ENCODE results near the gene SLCO1B3. TPM values are rescaled to one million over a fixed set of nuclear protein-coding genes. Genes with fewer than 3 reads are reported as not detected.
A peak's percentile ranks its signal among the peaks of the same experiment; 100 is the strongest.

Gene SLCO1B3
- total RNA-seq, 6 experiments from 2014 or later = 21.3 to 245 (median 65.4) TPM

DNA sequence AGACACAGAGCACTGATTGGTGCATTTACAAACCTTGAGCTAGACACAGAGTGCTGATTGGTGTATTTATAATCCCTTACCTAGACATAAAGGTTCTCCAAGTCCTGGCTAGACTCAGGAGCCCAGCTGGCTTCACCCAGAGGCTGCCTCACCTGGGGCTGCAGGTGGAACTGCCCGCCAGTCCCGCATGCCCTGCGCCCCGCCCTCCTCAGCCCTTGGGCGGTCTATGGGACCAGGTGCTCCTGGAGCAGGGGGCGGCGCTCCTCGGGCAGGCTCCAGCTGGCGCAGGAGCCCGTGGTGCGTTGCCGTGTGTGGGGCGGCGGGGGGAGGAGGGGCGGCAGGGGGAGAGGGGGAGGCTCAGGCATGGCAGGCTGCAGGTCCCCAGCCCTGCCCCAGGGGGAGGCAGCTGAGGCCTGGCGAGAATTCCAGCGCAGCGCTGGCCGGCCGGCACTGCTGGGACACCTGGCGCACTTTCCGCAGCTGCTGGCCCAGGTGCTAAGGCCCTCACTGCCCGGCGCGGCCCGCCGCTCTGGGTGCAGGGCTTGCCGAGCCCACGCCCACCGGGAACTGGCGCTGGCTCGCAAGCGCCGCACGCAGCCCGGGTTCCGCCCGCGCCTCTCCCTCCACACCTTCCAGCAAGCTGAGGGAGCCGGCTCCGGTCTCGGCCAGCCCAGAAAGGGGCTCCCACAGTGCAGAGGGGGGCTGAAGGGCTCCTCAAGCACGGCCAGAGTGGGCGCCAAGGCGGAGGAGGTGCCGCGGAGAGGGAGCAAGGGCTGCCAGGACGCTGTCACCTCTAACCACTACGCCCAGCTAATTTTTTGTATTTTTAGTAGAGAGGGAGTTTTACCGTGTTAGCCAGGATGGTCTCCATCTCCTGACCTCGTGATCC lies 3.1 kb upstream of the SLCO1B3 start:
- intact Hi-C loops (cut with DNase I) = no loop called here
- 91% methylated on average over 11 of the region's 51 CpGs for WGBS (ENCODE audit: insufficient coverage, low coverage, low lambda C conversion rate, missing lambda C conversion rate)
- no peak for DNase-seq
- no peak for ATAC-seq
- H3K9me3 ChIP-seq = no peaks in the 10 kb centered on the region
- H3K27me3 ChIP-seq = no peaks in the 10 kb centered on the region
- TF ChIP-seq POLR2A (IDR thresholded peaks at IDR 0.05) (no peak), CTCF (IDR thresholded peaks at IDR 0.05) (no peak)
- peaks cover 0 to 20% (median 2%) of the 10 kb centered on the region in 4 donors for H3K4me1 ChIP-seq
- no peak overlapping the region for H3K4me3 ChIP-seq
- no peak overlapping the region for H3K27ac ChIP-seq
- H3K36me3 ChIP-seq = no peaks in the 10 kb centered on the region

GRCh38 chr12:20808521-20808920 lies 2.0 kb upstream of the SLCO1B3 start:
- Histone ChIP-seq H3K4me3 (no peak overlapping the region), H3K4me1 (peaks cover 0 to 20% (median 2%) of the 10 kb centered on the region in 4 donors), H3K27me3 (no peaks in the 10 kb centered on the region), H3K27ac (peak overlapping the region in 1 of 3 donors; percentile 75), H3K36me3 (no peaks in the 10 kb centered on the region), H3K9me3 (no peaks in the 10 kb centered on the region)
- no peak for TF ChIP-seq CTCF (IDR thresholded peaks at IDR 0.05)
- intact Hi-C loops (cut with DNase I) = no loop called here
- ATAC-seq = peak; percentile 18 to 74 (median 44)
- 4% methylated on average over 1 of the region's 1 CpG for WGBS (ENCODE audit: insufficient coverage, low coverage, low lambda C conversion rate, missing lambda C conversion rate)
- no peak for DNase-seq

- no peak for TF ChIP-seq POLR2A (IDR thresholded peaks at IDR 0.05)
- no peak for TF ChIP-seq CTCF (IDR thresholded peaks at IDR 0.05)
- peaks cover 0 to 13% (median 0%) of the 10 kb centered on the region in 4 donors for H3K4me1 ChIP-seq
- H3K9me3 ChIP-seq = no peaks in the 10 kb centered on the region
- DNase-seq (no peak), ATAC-seq (no peak)
- peaks cover 0 to 16% (median 0%) of the 10 kb centered on the region in 4 donors for H3K36me3 ChIP-seq
- intact Hi-C loops (cut with DNase I) = no loop called here
- peak overlapping the region in 1 of 3 donors; percentile 62 for H3K4me3 ChIP-seq
- H3K27ac ChIP-seq = no peak overlapping the region
- 86% methylated on average over 2 of the region's 2 CpGs for WGBS (ENCODE audit: insufficient coverage, low coverage, low lambda C conversion rate, missing lambda C conversion rate)
- H3K27me3 ChIP-seq = no peaks in the 10 kb centered on the region
Observed at GRCh38 chr12:20815574-20815973, 5.1 kb downstream of the SLCO1B3 start.

- intact Hi-C loops (cut with DNase I) = no loop called here
- Histone ChIP-seq H3K36me3 (no peaks in the 10 kb centered on the region), H3K27me3 (no peaks in the 10 kb centered on the region), H3K4me1 (peaks cover 0 to 21% (median 0%) of the 10 kb centered on the region in 4 donors), H3K4me3 (no peak overlapping the region), H3K9me3 (no peaks in the 10 kb centered on the region), H3K27ac (no peak overlapping the region)
- ATAC-seq = peak in 2 of 4 donors; percentile 32 to 53
- TF ChIP-seq CTCF (IDR thresholded peaks at IDR 0.05) = no peak
- no peak for TF ChIP-seq POLR2A (IDR thresholded peaks at IDR 0.05)
- no peak for DNase-seq
- 65% methylated on average over 3 of the region's 6 CpGs for WGBS (ENCODE audit: insufficient coverage, low coverage, low lambda C conversion rate, missing lambda C conversion rate)
Observed at GRCh38 chr12:20822415-20822814, 11.9 kb downstream of the SLCO1B3 start.

All from right lobe of liver (tissue), 6 donors.